PC-3 (cell line): ENCODE results near the gene GNG4. TPM values are rescaled to one million over a fixed set of nuclear protein-coding genes. Genes with fewer than 3 reads are reported as not detected.

Source experiments
- ATAC-seq: fragments of 200-7000 bp; cut with Tn5 transposase; 2 replicates; pipeline ENCODE4 v1.9.1; 2020; ENCODE audit warnings: mild to moderate bottlenecking, moderate library complexity
- BruUV-seq: library from RNA; stranded (reverse); fragments of 400-500 nt; replicated peaks from 2 replicates; lab custom pipeline; 2021; lab: Mats Ljungman, UMichigan
- CTCF ChIA-PET: fragments of 300-600 bp; sonication (Branson Sonifier 250); formaldehyde crosslinking; loops from one replicate; lab custom pipeline; 2022; ENCODE audit warnings: antibody characterized with exemption; lab: Charles Lee
- POLR2A ChIA-PET: fragments of 300-600 bp; sonication (Branson Sonifier 250); formaldehyde crosslinking; loops from one replicate; lab custom pipeline; 2022; ENCODE audit warnings: antibody characterized with exemption; ENCODE audit not compliant: unreplicated experiment; lab: Charles Lee
- DNase-seq: peaks from one replicate; pipeline ENCODE4 v3.0.0-alpha.2; 2015
- H2AFZ ChIP-seq: fragments of 300-600 bp; sonication (generic); 2 replicates; pipeline ENCODE4 v1.6.0; 2016; ENCODE audit warnings: antibody characterized with exemption, low read length
- H3F3A ChIP-seq: fragments of 300-600 bp; sonication (generic); one replicate; pipeline ENCODE4 v1.6.0; 2017; ENCODE audit warnings: antibody characterized with exemption, low read length, control low read depth, mild to moderate bottlenecking; ENCODE audit not compliant: unreplicated experiment
- H3K27ac ChIP-seq: fragments of 300-600 bp; sonication (generic); 2 replicates; pipeline ENCODE4 v1.5.1; 2016; ENCODE audit warnings: mild to moderate bottlenecking, low read length
- H3K27me3 ChIP-seq: fragments of 300-600 bp; sonication (generic); 2 replicates; pipeline ENCODE4 v1.6.1; 2016; ENCODE audit warnings: low read length, mixed read lengths
- H3K36me3 ChIP-seq: fragments of 300-600 bp; sonication (generic); 2 replicates; pipeline ENCODE4 v1.6.1; 2016; ENCODE audit warnings: low read depth, mixed run types, low read length, mixed read lengths
- H3K4me1 ChIP-seq: fragments of 300-600 bp; sonication (generic); 2 replicates; pipeline ENCODE4 v1.5.1; 2016; ENCODE audit warnings: low read length; ENCODE audit not compliant: insufficient read depth
- H3K4me2 ChIP-seq: fragments of 300-600 bp; sonication (generic); 2 replicates; pipeline ENCODE4 v1.6.0; 2016; ENCODE audit warnings: low read length
- H3K4me3 ChIP-seq: fragments of 300-600 bp; sonication (generic); 2 replicates; pipeline ENCODE4 v1.5.1; 2016; ENCODE audit warnings: mild to moderate bottlenecking, low read length, mixed read lengths
- H3K79me2 ChIP-seq: fragments of 300-600 bp; sonication (generic); 2 replicates; pipeline ENCODE4 v1.6.1; 2017; ENCODE audit warnings: low read length, mixed read lengths
- H3K9ac ChIP-seq: fragments of 300-600 bp; sonication (generic); 2 replicates; pipeline ENCODE4 v1.6.0; 2016; ENCODE audit warnings: mild to moderate bottlenecking, low read length
- H3K9me2 ChIP-seq: fragments of 300-600 bp; sonication (generic); replicated peaks from 2 replicates; pipeline ENCODE4 v1.6.1; 2016; ENCODE audit warnings: mixed run types, low read length, mixed read lengths
- H3K9me3 ChIP-seq: fragments of 300-600 bp; sonication (generic); 2 replicates; pipeline ENCODE4 v1.6.1; 2016; ENCODE audit warnings: low read length, mixed read lengths
- H4K20me1 ChIP-seq: fragments of 300-600 bp; sonication (generic); 2 replicates; pipeline ENCODE4 v1.6.1; 2016; ENCODE audit warnings: low read length, mixed read lengths
- EZH2 ChIP-seq: fragments of 300-600 bp; sonication (generic); IDR thresholded peaks from one replicate; pipeline ENCODE4 v1.6.1; 2017; ENCODE audit warnings: antibody characterized with exemption, mild to moderate bottlenecking, low read length; ENCODE audit not compliant: unreplicated experiment
- EZH2phosphoT487 ChIP-seq: fragments of 300-600 bp; sonication (generic); IDR thresholded peaks from 2 replicates; pipeline ENCODE4 v1.6.1; 2018; ENCODE audit warnings: mild to moderate bottlenecking, antibody characterized with exemption, low read length, borderline replicate concordance
- intact Hi-C: fragments of 100-400 bp; cut with micrococcal nuclease; formaldehyde crosslinking; loops from 2 replicates; pipeline ENCODE4 v1.9.0; 2023
- total RNA-seq: library from RNA; depleted of rRNA; stranded (reverse); fragments of >200 nt; gene quantifications from 2 replicates; pipeline ENCODE4 v1.2.3, GENCODE V29; 2014
- TF ChIP-seq, protein P1 (sequence below): fragments of 300-600 bp; sonication (generic); conservative IDR thresholded peaks from 2 replicates; pipeline ENCODE4 v1.5.1; 2017; ENCODE audit warnings: antibody characterized with exemption, low read depth, mild to moderate bottlenecking, low read length

Gene GNG4
- total RNA-seq, 1 experiment from 2014 or later, result 0.80 TPM

DNA sequence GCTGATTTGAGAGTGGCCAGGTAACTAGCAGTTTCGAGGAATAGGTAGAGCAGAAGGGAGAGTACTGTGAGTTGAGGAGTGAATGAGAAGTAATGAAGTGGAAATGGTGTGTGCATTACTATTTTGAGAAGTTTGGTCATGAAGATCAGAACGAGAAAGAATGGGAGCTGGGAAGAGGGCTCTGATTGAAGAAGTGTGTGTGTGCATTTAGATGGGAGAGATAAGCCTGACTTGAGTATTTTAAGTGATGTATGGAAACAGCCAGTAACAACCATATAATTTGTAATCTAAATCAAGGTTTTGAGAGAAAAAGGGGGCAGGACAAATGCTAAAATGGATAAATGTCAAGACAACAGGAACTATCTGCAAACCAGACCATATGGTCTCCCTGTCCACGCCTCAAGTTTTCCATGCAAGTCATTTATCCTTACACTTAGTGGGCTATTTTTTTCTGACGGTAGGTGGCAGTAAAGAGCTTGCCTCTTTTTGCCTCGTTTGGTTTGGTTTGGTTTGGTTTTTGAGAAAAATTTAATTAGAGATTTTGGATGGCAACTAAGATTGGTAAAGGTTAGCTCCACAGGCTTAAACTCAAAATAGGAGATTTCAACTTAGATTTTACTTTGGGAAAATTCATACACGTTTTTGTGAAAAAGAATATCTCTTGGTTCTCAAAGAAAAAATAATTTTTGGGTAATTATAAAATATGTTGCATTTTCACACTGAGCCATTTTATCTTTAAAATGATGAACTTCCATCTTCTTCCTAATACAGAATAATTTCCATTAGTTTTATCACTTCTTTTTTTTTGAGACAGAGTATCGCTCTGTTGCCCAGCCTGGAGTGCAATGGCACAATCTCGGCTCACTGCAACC, 135.9 kb downstream of the GNG4 start:
- Histone ChIP-seq H2AFZ (no peak overlapping the region), H3K4me1 (no peaks in the 10 kb centered on the region), H3K79me2 (no peaks in the 10 kb centered on the region), H3F3A (no peaks in the 10 kb centered on the region), H3K4me3 (no peak overlapping the region), H3K27me3 (no peaks in the 10 kb centered on the region), H4K20me1 (no peaks in the 10 kb centered on the region), H3K27ac (no peak overlapping the region), H3K36me3 (no peaks in the 10 kb centered on the region), H3K9me2 (no peaks in the 10 kb centered on the region), H3K9me3 (no peaks in the 10 kb centered on the region), H3K4me2 (no peak overlapping the region), H3K9ac (no peak overlapping the region)
- intact Hi-C loops, result loop anchor here (1.0 to 5.0 kb wide), 4 partner anchors 88 to 457 kb away; no protein-coding TSS in a partner anchor
- BruUV-seq, result no TSS peak
- ChIA-PET POLR2A (no interaction called here), CTCF (interaction anchor here (0.6 to 0.7 kb wide), 4 partner anchors 85 to 410 kb away, joined by 3 to 4 read pairs (median 4); no protein-coding TSS in a partner anchor)
- peak; percentile 67 for ATAC-seq
- peak; percentile 75 for DNase-seq
- TF ChIP-seq, protein P1, sequence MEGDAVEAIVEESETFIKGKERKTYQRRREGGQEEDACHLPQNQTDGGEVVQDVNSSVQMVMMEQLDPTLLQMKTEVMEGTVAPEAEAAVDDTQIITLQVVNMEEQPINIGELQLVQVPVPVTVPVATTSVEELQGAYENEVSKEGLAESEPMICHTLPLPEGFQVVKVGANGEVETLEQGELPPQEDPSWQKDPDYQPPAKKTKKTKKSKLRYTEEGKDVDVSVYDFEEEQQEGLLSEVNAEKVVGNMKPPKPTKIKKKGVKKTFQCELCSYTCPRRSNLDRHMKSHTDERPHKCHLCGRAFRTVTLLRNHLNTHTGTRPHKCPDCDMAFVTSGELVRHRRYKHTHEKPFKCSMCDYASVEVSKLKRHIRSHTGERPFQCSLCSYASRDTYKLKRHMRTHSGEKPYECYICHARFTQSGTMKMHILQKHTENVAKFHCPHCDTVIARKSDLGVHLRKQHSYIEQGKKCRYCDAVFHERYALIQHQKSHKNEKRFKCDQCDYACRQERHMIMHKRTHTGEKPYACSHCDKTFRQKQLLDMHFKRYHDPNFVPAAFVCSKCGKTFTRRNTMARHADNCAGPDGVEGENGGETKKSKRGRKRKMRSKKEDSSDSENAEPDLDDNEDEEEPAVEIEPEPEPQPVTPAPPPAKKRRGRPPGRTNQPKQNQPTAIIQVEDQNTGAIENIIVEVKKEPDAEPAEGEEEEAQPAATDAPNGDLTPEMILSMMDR, result peak; percentile 79
- no peak for TF ChIP-seq EZH2phosphoT487

DNA sequence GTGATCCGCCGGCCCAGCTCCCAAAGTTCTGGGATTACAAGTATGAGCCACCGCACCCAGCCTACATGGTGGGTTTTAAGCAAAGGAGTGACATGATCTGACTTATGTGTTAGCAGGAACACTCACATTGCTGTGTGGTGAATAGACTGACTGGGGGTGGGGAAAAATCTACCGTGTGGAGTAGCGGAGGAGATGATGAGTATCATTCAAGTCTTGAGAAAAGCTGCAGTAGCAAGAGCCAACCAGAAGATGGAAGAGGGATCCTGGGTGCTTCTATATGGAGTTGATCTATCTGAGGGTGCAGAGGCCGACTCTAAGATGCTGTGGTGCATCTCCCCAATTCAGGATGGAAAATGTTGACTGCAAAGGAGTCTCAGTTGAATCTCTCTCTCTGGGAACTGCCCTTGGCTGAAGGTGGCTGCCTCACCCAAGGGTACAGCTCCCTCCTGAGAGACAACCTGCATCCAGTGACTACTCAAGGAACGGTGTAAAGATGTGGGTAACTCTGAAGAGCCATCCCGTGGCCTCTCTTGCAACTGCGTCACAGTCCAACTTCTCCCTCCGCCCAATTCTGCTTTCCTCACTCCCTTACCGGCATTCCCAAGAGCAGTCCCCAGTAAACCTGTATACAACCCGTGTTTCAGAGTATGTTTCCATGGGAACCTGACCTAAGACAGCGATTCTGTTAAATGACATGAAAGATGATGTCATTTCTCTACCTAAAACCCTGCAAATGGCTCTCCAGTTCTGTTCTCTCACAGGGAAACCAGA, 137.9 kb downstream of the GNG4 start:
- Histone ChIP-seq H3K27ac (no peak overlapping the region), H4K20me1 (no peaks in the 10 kb centered on the region), H3K4me1 (no peaks in the 10 kb centered on the region), H3K4me3 (no peak overlapping the region), H3K27me3 (no peaks in the 10 kb centered on the region), H3K9me3 (no peaks in the 10 kb centered on the region), H3K4me2 (no peak overlapping the region), H3K9ac (no peak overlapping the region), H2AFZ (no peak overlapping the region), H3K9me2 (no peaks in the 10 kb centered on the region), H3K36me3 (no peaks in the 10 kb centered on the region), H3F3A (no peaks in the 10 kb centered on the region), H3K79me2 (no peaks in the 10 kb centered on the region)
- POLR2A ChIA-PET, result no interaction called here
- TF ChIP-seq, protein P1, result no peak
- no peak for TF ChIP-seq EZH2phosphoT487
- TF ChIP-seq EZH2, result no peak
- intact Hi-C loops, result loop anchor here (5.0 kb wide), 1 partner anchor 331 kb away; no protein-coding TSS in a partner anchor
- no peak for DNase-seq
- no TSS peak for BruUV-seq
- no peak for ATAC-seq
- CTCF ChIA-PET, result no interaction called here
